Measurements from ENCODE around the gene LMAN2. TPM values are rescaled to one million over a fixed set of nuclear protein-coding genes. Genes with fewer than 3 reads are reported as not detected.

LMAN2 gene
- total RNA-seq, 1 experiment from 2014 or later: 237 TPM

- no peak for DNase-seq (ENCODE audit: low read depth)
Observed at GRCh38 chr5:177328545-177329231, 22.8 kb downstream of the LMAN2 start.

GRCh38 chr5:177327539-177328522 lies 23.6 kb downstream of the LMAN2 start:
- DNase-seq (ENCODE audit: low read depth): peak; percentile 87

GRCh38 chr5:177325868-177326381 lies 25.5 kb downstream of the LMAN2 start:
- no peak for DNase-seq (ENCODE audit: low read depth)

GRCh38 chr5:177320879-177321278 lies 30.6 kb downstream of the LMAN2 start:
- no peak for DNase-seq (ENCODE audit: low read depth)

GRCh38 chr5:177319913-177320588 lies 31.4 kb downstream of the LMAN2 start:
- no peak for DNase-seq (ENCODE audit: low read depth)

- DNase-seq (ENCODE audit: low read depth): peak; percentile 63
Observed at GRCh38 chr5:177317959-177318377, 33.5 kb downstream of the LMAN2 start.

- no peak for DNase-seq (ENCODE audit: low read depth)
Observed at GRCh38 chr5:177316005-177316404, 35.5 kb downstream of the LMAN2 start.

GRCh38 chr5:177315411-177315810 lies 36.1 kb downstream of the LMAN2 start:
- DNase-seq (ENCODE audit: low read depth): no peak

- DNase-seq (ENCODE audit: low read depth): no peak
Observed at GRCh38 chr5:177314376-177315342, 36.8 kb downstream of the LMAN2 start.

- no peak for DNase-seq (ENCODE audit: low read depth)
Observed at GRCh38 chr5:177313561-177314259, 37.8 kb downstream of the LMAN2 start.

GRCh38 chr5:177312649-177313181 lies 38.8 kb downstream of the LMAN2 start:
- peak; percentile 62 for DNase-seq (ENCODE audit: low read depth)

- DNase-seq (ENCODE audit: low read depth): peak; percentile 97
Observed at GRCh38 chr5:177311723-177312648, 39.5 kb downstream of the LMAN2 start, which contains the start of gene MXD3. MXD3 (minus strand) TSS chr5:177311898; CDS start chr5:177311830, 68 bp downstream.

- no peak for DNase-seq (ENCODE audit: low read depth)
Observed at GRCh38 chr5:177311392-177311722, 40.1 kb downstream of the LMAN2 start.

GRCh38 chr5:177310757-177311391 lies 40.6 kb downstream of the LMAN2 start:
- DNase-seq (ENCODE audit: low read depth): peak; percentile 36

GRCh38 chr5:177310332-177310731 lies 41.1 kb downstream of the LMAN2 start:
- no peak for DNase-seq (ENCODE audit: low read depth)

GRCh38 chr5:177309351-177310191 lies 41.9 kb downstream of the LMAN2 start:
- peak; percentile 88 for DNase-seq (ENCODE audit: low read depth)

GRCh38 chr5:177308740-177309139 lies 42.7 kb downstream of the LMAN2 start:
- no peak for DNase-seq (ENCODE audit: low read depth)
